PC-9 (cell line): Measurements from ENCODE around the gene GNL3.

ENCODE experiments used
- CTCF ChIP-seq: fragments of 200-600 bp; sonication (generic); conservative IDR thresholded peaks from 2 replicates; pipeline ENCODE4 v1.6.1; 2017; ENCODE audit warnings: mixed run types, antibody characterized with exemption, mild to moderate bottlenecking, moderate library complexity
- EZH2 ChIP-seq: fragments of 200-600 bp; sonication (generic); IDR thresholded peaks from 2 replicates; pipeline ENCODE4 v1.8.0; 2017; ENCODE audit warnings: antibody characterized with exemption, low read depth

- no peak for TF ChIP-seq CTCF
- TF ChIP-seq EZH2 = no peak
These were observed 8.8 kb downstream of the GNL3 start for GRCh38 chr3:52694528-52695189.
